NCI-H1092 (cell line): ENCODE measurements around the gene ANKS1B.

Experiments used
- DNase-seq: peaks from one replicate; lab custom pipeline; 2025; lab: John Stamatoyannopoulos, UW

The ANKS1B gene

GRCh38 chr12:99130808-99131553, 853.8 kb downstream of the ANKS1B start:
- DNase-seq: no peak

- DNase-seq: no peak
Observed at GRCh38 chr12:99128246-99128802, 856.4 kb downstream of the ANKS1B start.

- DNase-seq: no peak
Observed at GRCh38 chr12:99122959-99123358, 861.8 kb downstream of the ANKS1B start.

GRCh38 chr12:99122496-99122895, 862.2 kb downstream of the ANKS1B start:
- DNase-seq: no peak

- peak; percentile 25 for DNase-seq
Observed at GRCh38 chr12:99121546-99121945, 863.2 kb downstream of the ANKS1B start.

GRCh38 chr12:99119943-99120342, 864.8 kb downstream of the ANKS1B start:
- DNase-seq: no peak

GRCh38 chr12:99119449-99119848, 865.3 kb downstream of the ANKS1B start:
- DNase-seq: no peak

- DNase-seq: peak; percentile 69
Observed at GRCh38 chr12:99111600-99111999, 873.1 kb downstream of the ANKS1B start.

GRCh38 chr12:99110868-99111267, 873.9 kb downstream of the ANKS1B start:
- DNase-seq: peak; percentile 46

GRCh38 chr12:99110212-99110611, 874.5 kb downstream of the ANKS1B start:
- no peak for DNase-seq

- no peak for DNase-seq
Observed at GRCh38 chr12:99108924-99109323, 875.8 kb downstream of the ANKS1B start.

GRCh38 chr12:99099786-99100185, 885.0 kb downstream of the ANKS1B start:
- DNase-seq: no peak

- DNase-seq: no peak
Observed at GRCh38 chr12:99097171-99097570, 887.6 kb downstream of the ANKS1B start.

- no peak for DNase-seq
Observed at GRCh38 chr12:99093166-99093565, 891.6 kb downstream of the ANKS1B start.

- DNase-seq: no peak
Observed at GRCh38 chr12:99092100-99092851, 892.5 kb downstream of the ANKS1B start.

GRCh38 chr12:99087278-99087677, 897.5 kb downstream of the ANKS1B start:
- DNase-seq: peak; percentile 55

GRCh38 chr12:99079811-99080210, 904.9 kb downstream of the ANKS1B start:
- no peak for DNase-seq

GRCh38 chr12:99068993-99069747, 915.6 kb downstream of the ANKS1B start:
- DNase-seq: no peak

GRCh38 chr12:99067171-99067785, 917.5 kb downstream of the ANKS1B start:
- no peak for DNase-seq

- DNase-seq: no peak
Observed at GRCh38 chr12:99066726-99067125, 918.0 kb downstream of the ANKS1B start.

- DNase-seq: no peak
Observed at GRCh38 chr12:99063182-99063581, 921.6 kb downstream of the ANKS1B start.
